B cell (primary cell): ENCODE results near the gene PIAS4. TPM values are rescaled to one million over a fixed set of nuclear protein-coding genes. Genes with fewer than 3 reads are reported as not detected.

Source experiments
- ATAC-seq: fragments of 200-7000 bp; cut with Tn5 transposase; one replicate; pipeline ENCODE4 v1.10.0; 2021; ENCODE audit warnings: low read depth, mild to moderate bottlenecking, moderate number of reproducible peaks, moderate library complexity
- CTCF ChIA-PET: fragments of 350-600 bp; sonication (Branson Sonifier 250); formaldehyde crosslinking; loops from one replicate; lab custom pipeline; 2021; ENCODE audit warnings: antibody characterized with exemption, inconsistent platforms; lab: Charles Lee
- POLR2A ChIA-PET: fragments of 350-600 bp; sonication (Branson Sonifier 250); formaldehyde crosslinking; loops from one replicate; lab custom pipeline; 2021; ENCODE audit warnings: antibody characterized with exemption; lab: Charles Lee
- DNase-seq: peaks from one replicate; pipeline ENCODE4 v3.0.0; 2013
- H2AFZ ChIP-seq: 2 replicates; pipeline ENCODE4 v1.6.1; 2012; ENCODE audit warnings: mild to moderate bottlenecking, low read depth, low read length; ENCODE audit not compliant: insufficient read depth, poor library complexity, severe bottlenecking
- H3K27ac ChIP-seq, 2 donors: 1 replicate in 1 of 2; 2 replicates in 1 of 2; pipeline ENCODE4 v1.5.1; 2012 to 2013; ENCODE audit warnings: low read length in 2 of 2, mild to moderate bottlenecking in 2 of 2, moderate library complexity in 1 of 2
- H3K27me3 ChIP-seq, 4 experiments: fragments of 200-600 bp in 1 of 4; sonication (generic) in 1 of 4; replicated peaks in 1 of 4; 1 replicate in 2 of 4; 2 replicates in 2 of 4; pipeline versions ENCODE4 v1.6.1 to v1.7.0; 2013 to 2016; ENCODE audit warnings: low read length in 3 of 4, mild to moderate bottlenecking in 2 of 4, mixed read lengths in 1 of 4, moderate library complexity in 1 of 4; ENCODE audit not compliant: insufficient read depth in 4 of 4, control insufficient read depth in 3 of 4; ENCODE audit errors: control extremely low read depth in 1 of 4
- H3K36me3 ChIP-seq, 2 experiments: replicated peaks in 1 of 2; 1 replicate in 1 of 2; 2 replicates in 1 of 2; pipeline versions ENCODE4 v1.6.1 to v1.7.1; 2013; ENCODE audit warnings: low read length in 1 of 2; ENCODE audit not compliant: insufficient read depth in 2 of 2, control insufficient read depth in 1 of 2; ENCODE audit errors: control extremely low read depth in 1 of 2, extremely low read depth in 1 of 2
- H3K4me1 ChIP-seq, 2 donors: fragments of 200-600 bp in 1 of 2; sonication (generic) in 1 of 2; 1 replicate in 1 of 2; 2 replicates in 1 of 2; pipeline versions ENCODE4 v1.5.1 to v1.6.1; 2013 to 2017; ENCODE audit warnings: low read length in 2 of 2; ENCODE audit not compliant: control insufficient read depth in 2 of 2, insufficient read depth in 2 of 2
- H3K4me2 ChIP-seq: replicated peaks from 2 replicates; pipeline ENCODE3; 2012; ENCODE audit warnings: mild to moderate bottlenecking, low read depth, low read length; ENCODE audit not compliant: poor library complexity, severe bottlenecking
- H3K4me3 ChIP-seq, 5 experiments: fragments of 200-600 bp in 1 of 5; sonication (generic) in 1 of 5; 1 replicate in 3 of 5; 2 replicates in 2 of 5; pipeline versions ENCODE4 v1.5.1 to v1.7.0; 2011 to 2016; ENCODE audit warnings: low read length in 4 of 5, mild to moderate bottlenecking in 4 of 5, low read depth in 2 of 5, control low read depth in 1 of 5, moderate library complexity in 1 of 5; ENCODE audit not compliant: insufficient read depth in 1 of 5; ENCODE audit errors: control extremely low read depth in 1 of 5, extremely low read depth in 1 of 5
- H3K79me2 ChIP-seq: fragments of 200-600 bp; sonication (generic); one replicate; pipeline ENCODE4 v1.6.0; 2016; ENCODE audit warnings: low read length; ENCODE audit not compliant: control insufficient read depth, insufficient read depth
- H3K9ac ChIP-seq: fragments of 200-600 bp; sonication (generic); 2 replicates; pipeline ENCODE4 v1.6.1; 2017; ENCODE audit warnings: mild to moderate bottlenecking, low read length, moderate library complexity
- H3K9me3 ChIP-seq, 3 donors: one replicate each; pipeline versions ENCODE4 v1.6.1 to v1.7.1; 2013; ENCODE audit warnings: low read length in 2 of 3; ENCODE audit not compliant: control insufficient read depth in 2 of 3, insufficient read depth in 1 of 3; ENCODE audit errors: control extremely low read depth in 1 of 3
- H4K20me1 ChIP-seq: 2 replicates; pipeline ENCODE4 v1.6.0; 2012; ENCODE audit warnings: mild to moderate bottlenecking, low read length; ENCODE audit not compliant: insufficient read depth, control insufficient read depth, poor library complexity, severe bottlenecking
- H3K27ac Mint-ChIP-seq: one replicate; pipeline ENCODE4 v1.8.0; 2021; ENCODE audit warnings: mixed read lengths
- H3K27me3 Mint-ChIP-seq: one replicate; pipeline ENCODE4 v1.8.0; 2021; ENCODE audit warnings: mixed read lengths
- H3K4me1 Mint-ChIP-seq: one replicate; pipeline ENCODE4 v1.8.0; 2021; ENCODE audit warnings: mixed read lengths
- H3K4me3 Mint-ChIP-seq: one replicate; pipeline ENCODE4 v1.8.0; 2021; ENCODE audit warnings: mixed read lengths
- H3K9me3 Mint-ChIP-seq: one replicate; pipeline ENCODE4 v1.8.0; 2022; ENCODE audit warnings: mixed read lengths; ENCODE audit not compliant: insufficient read depth
- CTCF ChIP-seq: fragments of 200-600 bp; IDR thresholded peaks from one replicate; pipeline ENCODE4 v1.8.0; 2022; ENCODE audit warnings: antibody characterized with exemption, mild to moderate bottlenecking
- EZH2 ChIP-seq: IDR thresholded peaks from 2 replicates; pipeline ENCODE4 v1.6.1; 2012; ENCODE audit warnings: borderline replicate concordance, low read depth, mild to moderate bottlenecking, moderate library complexity, low read length; ENCODE audit not compliant: insufficient read depth, poor library complexity, severe bottlenecking
- WGBS: methylation state at CpG from one replicate; pipeline ENCODE4 v1.1.5; 2013; ENCODE audit warnings: missing lambda C conversion rate; ENCODE audit not compliant: insufficient coverage; 5-methylcytosine and 5-hydroxymethylcytosine counted together
- intact Hi-C: fragments of 100-400 bp; cut with micrococcal nuclease; formaldehyde crosslinking; loops from one replicate; pipeline ENCODE4 v1.10.0; 2022
- polyA plus RNA-seq: library from polyadenylated mRNA; depleted of rRNA; stranded (reverse); fragments of >200 nt; gene quantifications from 2 replicates; pipeline ENCODE4 v1.2.3, GENCODE V29; 2012
- total RNA-seq, 2 donors: library from RNA; stranded (reverse); fragments of 120-200 nt in 1 of 2; gene quantifications; 1 replicate in 1 of 2; 2 replicates in 1 of 2; pipeline versions ENCODE4 v1.2.3 to v1.2.4, GENCODE V29; 2013 to 2022

Gene PIAS4
- total and polyA plus RNA-seq, 2 donors (not counting 1 experiment from before 2014, with no cell fraction given): 13.7 to 56.8 TPM

GRCh38 chr19:4014541-4015491 is 7.3 kb downstream of the PIAS4 start:
- no peaks in the 10 kb centered on the region for H3K27me3 ChIP-seq
- ChIA-PET POLR2A (no interaction called here), CTCF (no interaction called here)
- peak overlapping the region; percentile 3 for H3K4me2 ChIP-seq
- no peaks in the 10 kb centered on the region for H3K27me3 Mint-ChIP-seq
- DNase-seq (peak; percentile 54), ATAC-seq (peak; percentile 62)
- peaks cover 0 to 9% of the 10 kb centered on the region in 2 donors for H3K4me1 ChIP-seq
- H3K9me3 Mint-ChIP-seq: no peaks in the 10 kb centered on the region
- peaks cover 26% of the 10 kb centered on the region for H3K4me1 Mint-ChIP-seq
- peaks cover 97% of the 10 kb centered on the region for H3K79me2 ChIP-seq
- H3K9ac ChIP-seq: no peak overlapping the region
- no peak overlapping the region for H3K4me3 Mint-ChIP-seq
- H2AFZ ChIP-seq: no peak overlapping the region
- no peak overlapping the region for H3K4me3 ChIP-seq
- no peak overlapping the region for H3K27ac Mint-ChIP-seq
- H3K27ac ChIP-seq: no peak overlapping the region
- peaks cover 0 to 46% of the 10 kb centered on the region in 2 experiments for H3K36me3 ChIP-seq
- intact Hi-C loops: no loop called here
- H3K9me3 ChIP-seq: peaks cover 0 to 3% (median 0%) of the 10 kb centered on the region in 3 donors
- H4K20me1 ChIP-seq: peaks cover 100% of the 10 kb centered on the region
- TF ChIP-seq CTCF: no peak
- TF ChIP-seq EZH2: no peak
- 70% methylated on average over 21 of the region's 25 CpGs for WGBS
